ENCODE measurements around the gene RBPJL. TPM values are rescaled to one million over a fixed set of nuclear protein-coding genes. Genes with fewer than 3 reads are reported as not detected.

RBPJL gene
- total and polyA plus RNA-seq, 8 donors = 169 to 1,575 (median 454) TPM

GRCh38 chr20:45366631-45367030 lies 60.0 kb downstream of the RBPJL start:
- Histone ChIP-seq H3K9me3 (no peaks in the 10 kb centered on the region), H3K27ac (no peak overlapping the region), H3K4me3 (no peak overlapping the region), H3K36me3 (peaks cover 0 to 13% (median 0%) of the 10 kb centered on the region in 3 donors), H3K4me1 (peaks cover 0 to 18% (median 12%) of the 10 kb centered on the region in 3 donors), H3K27me3 (no peaks in the 10 kb centered on the region)
- no peak for DNase-seq
- 88 to 89% methylated on average over 11 of the region's 11 CpGs for whole genome bisulfite sequencing, 2 donors
- TF ChIP-seq, protein P1, sequence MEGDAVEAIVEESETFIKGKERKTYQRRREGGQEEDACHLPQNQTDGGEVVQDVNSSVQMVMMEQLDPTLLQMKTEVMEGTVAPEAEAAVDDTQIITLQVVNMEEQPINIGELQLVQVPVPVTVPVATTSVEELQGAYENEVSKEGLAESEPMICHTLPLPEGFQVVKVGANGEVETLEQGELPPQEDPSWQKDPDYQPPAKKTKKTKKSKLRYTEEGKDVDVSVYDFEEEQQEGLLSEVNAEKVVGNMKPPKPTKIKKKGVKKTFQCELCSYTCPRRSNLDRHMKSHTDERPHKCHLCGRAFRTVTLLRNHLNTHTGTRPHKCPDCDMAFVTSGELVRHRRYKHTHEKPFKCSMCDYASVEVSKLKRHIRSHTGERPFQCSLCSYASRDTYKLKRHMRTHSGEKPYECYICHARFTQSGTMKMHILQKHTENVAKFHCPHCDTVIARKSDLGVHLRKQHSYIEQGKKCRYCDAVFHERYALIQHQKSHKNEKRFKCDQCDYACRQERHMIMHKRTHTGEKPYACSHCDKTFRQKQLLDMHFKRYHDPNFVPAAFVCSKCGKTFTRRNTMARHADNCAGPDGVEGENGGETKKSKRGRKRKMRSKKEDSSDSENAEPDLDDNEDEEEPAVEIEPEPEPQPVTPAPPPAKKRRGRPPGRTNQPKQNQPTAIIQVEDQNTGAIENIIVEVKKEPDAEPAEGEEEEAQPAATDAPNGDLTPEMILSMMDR (IDR thresholded peaks at IDR 0.05) = no peak
- no peak for ATAC-seq
- FAIRE-seq = no peak
- intact Hi-C loops (cut with DNase I) = no loop called here

DNA sequence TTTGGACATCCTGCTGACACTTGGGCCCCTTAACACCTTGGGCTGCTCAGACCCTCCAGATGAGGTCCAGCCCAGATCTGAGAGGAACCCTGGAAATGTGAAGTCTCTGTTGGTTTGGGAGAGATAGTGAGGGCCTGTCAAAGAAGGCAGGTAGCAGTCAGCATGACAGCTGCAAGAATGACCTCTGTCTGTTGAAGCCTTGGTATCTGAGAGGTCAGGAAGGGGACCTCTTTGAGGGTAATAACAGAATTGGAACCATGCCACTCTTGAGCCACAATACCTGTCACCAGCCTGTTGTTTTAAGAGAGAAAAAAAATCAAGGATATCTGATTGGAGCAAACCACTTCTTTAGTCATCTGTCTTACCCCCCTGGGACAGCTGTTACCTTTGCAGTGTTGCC lies 60.5 kb downstream of the RBPJL start:
- no peaks in the 10 kb centered on the region for H3K27me3 ChIP-seq
- H3K27ac ChIP-seq = no peak overlapping the region
- no peak overlapping the region for H3K4me3 ChIP-seq
- FAIRE-seq = no peak
- H3K9me3 ChIP-seq = no peaks in the 10 kb centered on the region
- H3K4me1 ChIP-seq = peaks cover 0 to 13% (median 10%) of the 10 kb centered on the region in 3 donors
- peaks cover 0 to 13% (median 0%) of the 10 kb centered on the region in 3 donors for H3K36me3 ChIP-seq
- intact Hi-C loops (cut with DNase I) = no loop called here
- TF ChIP-seq, protein P1 (IDR thresholded peaks at IDR 0.05) = no peak
- no peak for ATAC-seq
- no peak for DNase-seq

Other genes starting within 250 kb of the RBPJL start
- 1 to 10 TPM in 1 of 6 donors, under 1 TPM in 4, not detected in 1; 0.04 to 1.3 (median 0.16) TPM for gene KCNS1, start 205.7 kb upstream of the RBPJL start, total RNA-seq
- gene KCNS1, start 205.7 kb upstream of the RBPJL start, polyA plus RNA-seq = under 1 TPM; 0.04 to 0.05 TPM
- gene WFDC5, start 191.7 kb upstream of the RBPJL start, total RNA-seq = not detected
- gene WFDC5, start 191.7 kb upstream of the RBPJL start, polyA plus RNA-seq = not detected
- not detected for gene WFDC12, start 182.4 kb upstream of the RBPJL start, total RNA-seq
- gene WFDC12, start 182.4 kb upstream of the RBPJL start, polyA plus RNA-seq = not detected
- gene PI3, start 131.9 kb upstream of the RBPJL start, total RNA-seq = 1 to 10 TPM in 2 of 6 donors, under 1 TPM in 1, not detected in 3; 0.67 to 1.9 (median 1.4) TPM
- gene PI3, start 131.9 kb upstream of the RBPJL start, polyA plus RNA-seq = under 1 TPM; 0.40 to 0.72 TPM
- gene SEMG1, start 99.8 kb upstream of the RBPJL start, total RNA-seq = not detected
- gene SEMG1, start 99.8 kb upstream of the RBPJL start, polyA plus RNA-seq = not detected
- gene SEMG2, start 85.5 kb upstream of the RBPJL start, total RNA-seq = not detected
- not detected for gene SEMG2, start 85.5 kb upstream of the RBPJL start, polyA plus RNA-seq
- 10 to 100 TPM in 4 of 6 donors, 1 to 10 TPM in 2; 4.4 to 51.1 (median 24.1) TPM for gene SLPI, start 52.3 kb upstream of the RBPJL start, total RNA-seq
- gene SLPI, start 52.3 kb upstream of the RBPJL start, polyA plus RNA-seq = 10 to 100 TPM; 27.3 to 49.4 TPM
- 1 to 10 TPM in 5 of 6 donors, under 1 TPM in 1; 0.89 to 6.4 (median 2.3) TPM for gene MATN4, start 1.5 kb downstream of the RBPJL start, total RNA-seq
- gene MATN4, start 1.5 kb downstream of the RBPJL start, polyA plus RNA-seq = 1 to 10 TPM; 1.5 to 3.1 TPM
- gene SDC4, start 41.6 kb downstream of the RBPJL start, total RNA-seq = 100 to 1,000 TPM in 2 of 6 donors, 10 to 100 TPM in 4; 50.9 to 208 (median 56.0) TPM
- 10 to 100 TPM; 48.2 to 54.8 TPM for gene SDC4, start 41.6 kb downstream of the RBPJL start, polyA plus RNA-seq
- gene SYS1, start 56.3 kb downstream of the RBPJL start, total RNA-seq = 10 to 100 TPM; 11.1 to 19.0 (median 16.5) TPM
- gene SYS1, start 56.3 kb downstream of the RBPJL start, polyA plus RNA-seq = 10 to 100 TPM in 1 of 2 donors, 1 to 10 TPM in 1; 9.6 to 13.7 TPM
- under 1 TPM in 1 of 6 donors, not detected in 5; 0.44 TPM for gene TP53TG5, start 71.5 kb downstream of the RBPJL start, total RNA-seq
- not detected for gene TP53TG5, start 71.5 kb downstream of the RBPJL start, polyA plus RNA-seq
- gene DBNDD2, start 101.4 kb downstream of the RBPJL start, total RNA-seq = 10 to 100 TPM; 11.6 to 25.7 (median 17.9) TPM
- 10 to 100 TPM; 21.2 to 31.0 TPM for gene DBNDD2, start 101.4 kb downstream of the RBPJL start, polyA plus RNA-seq
- 10 to 100 TPM; 35.3 to 59.1 (median 46.2) TPM for gene PIGT, start 109.3 kb downstream of the RBPJL start, total RNA-seq
- gene PIGT, start 109.3 kb downstream of the RBPJL start, polyA plus RNA-seq = 10 to 100 TPM; 60.7 to 69.1 TPM
- gene WFDC2, start 162.9 kb downstream of the RBPJL start, total RNA-seq = 10 to 100 TPM in 3 of 6 donors, 1 to 10 TPM in 3; 5.0 to 49.5 (median 11.0) TPM
- gene WFDC2, start 162.9 kb downstream of the RBPJL start, polyA plus RNA-seq = 10 to 100 TPM; 16.7 to 21.4 TPM
- gene SPINT3, start 208.8 kb downstream of the RBPJL start, total RNA-seq = not detected
- gene SPINT3, start 208.8 kb downstream of the RBPJL start, polyA plus RNA-seq = not detected
- not detected for gene WFDC6, start 232.6 kb downstream of the RBPJL start, total RNA-seq
- gene WFDC6, start 232.6 kb downstream of the RBPJL start, polyA plus RNA-seq = not detected
- gene EPPIN, start 240.6 kb downstream of the RBPJL start, total RNA-seq = not detected
- not detected for gene EPPIN, start 240.6 kb downstream of the RBPJL start, polyA plus RNA-seq

All from pancreas (tissue), 10 donors.